Subcutaneous adipose tissue (tissue), 4 donors: Measurements from ENCODE around the gene SMIM17. TPM values are rescaled to one million over a fixed set of nuclear protein-coding genes. Genes with fewer than 3 reads are reported as not detected.

Experiments
- CTCF ChIP-seq: fragments of 450-650 bp; IDR thresholded peaks from one replicate; pipeline ENCODE4 v1.5.1; 2016; ENCODE audit warnings: low read depth, mild to moderate bottlenecking, control low read depth, antibody characterized with exemption, moderate library complexity
- total RNA-seq, 4 donors: library from RNA; depleted of rRNA; stranded (reverse); fragments of >200 nt; gene quantifications; one replicate each; pipeline ENCODE4 v1.1.0, GENCODE V29; 2016

Gene SMIM17
- total RNA-seq, 4 donors from 2014 or later, result not detected

GRCh38 chr19:56689198-56689597, 46.2 kb downstream of the SMIM17 start:
- no peak for TF ChIP-seq CTCF

- TF ChIP-seq CTCF, result no peak
Measured at GRCh38 chr19:56690670-56691069, 47.7 kb downstream of the SMIM17 start.

- TF ChIP-seq CTCF, result no peak
Measured at GRCh38 chr19:56692206-56692895, 49.4 kb downstream of the SMIM17 start.

GRCh38 chr19:56699552-56699951, 56.6 kb downstream of the SMIM17 start:
- no peak for TF ChIP-seq CTCF

- no peak for TF ChIP-seq CTCF
Measured at GRCh38 chr19:56701895-56702294, 58.9 kb downstream of the SMIM17 start.

GRCh38 chr19:56705939-56706338, 63.0 kb downstream of the SMIM17 start:
- no peak for TF ChIP-seq CTCF

Other genes with a start within 250 kb of the SMIM17 start
- gene ZNF582, start 249.6 kb upstream of the SMIM17 start, total RNA-seq, result 1 to 10 TPM; 2.4 to 3.8 (median 3.1) TPM
- gene ZNF583, start 238.8 kb upstream of the SMIM17 start, total RNA-seq, result 1 to 10 TPM; 4.9 to 10.0 (median 8.5) TPM
- gene ZNF667, start 165.8 kb upstream of the SMIM17 start, total RNA-seq, result 1 to 10 TPM; 2.9 to 7.9 (median 3.7) TPM
- 10 to 100 TPM in 1 of 4 donors, 1 to 10 TPM in 3; 3.7 to 10.4 (median 5.4) TPM for gene ZNF471, start 135.3 kb upstream of the SMIM17 start, total RNA-seq
- 10 to 100 TPM in 1 of 4 donors, 1 to 10 TPM in 3; 8.1 to 10.6 (median 9.3) TPM for gene ZFP28, start 104.2 kb upstream of the SMIM17 start, total RNA-seq
- gene ZNF470, start 75.7 kb upstream of the SMIM17 start, total RNA-seq, result 1 to 10 TPM; 1.9 to 3.3 (median 2.8) TPM
- 1 to 10 TPM; 5.1 to 9.0 (median 7.9) TPM for gene ZNF71, start 47.9 kb upstream of the SMIM17 start, total RNA-seq
- gene ZNF835, start 28.6 kb downstream of the SMIM17 start, total RNA-seq, result 1 to 10 TPM; 1.7 to 9.4 (median 3.0) TPM
- 10 to 100 TPM in 1 of 4 donors, 1 to 10 TPM in 3; 6.1 to 12.7 (median 6.5) TPM for gene PEG3, start 197.6 kb downstream of the SMIM17 start, total RNA-seq
- gene ZIM2, start 197.6 kb downstream of the SMIM17 start, total RNA-seq, result 1 to 10 TPM in 1 of 4 donors, not detected in 3; 1.3 TPM